Astrocyte of the hippocampus (primary cell): Measurements from ENCODE around the gene CLCA4.

Experiments
- DNase-seq: peaks from one replicate; pipeline ENCODE4 v3.0.0; 2011; ENCODE audit warnings: low read depth, low spot score

CLCA4 gene

GRCh38 chr1:86546787-86547221 lies at the start of gene CLCA4:
Gene CLCA4 (plus strand): TSS chr1:86547078. CDS start chr1:86547120, 42 bp downstream.
- no peak for DNase-seq

- no peak for DNase-seq
These were observed 48.6 kb upstream of the CLCA4 start for GRCh38 chr1:86498281-86498680.

GRCh38 chr1:86499987-86500593 lies 46.8 kb upstream of the CLCA4 start:
- DNase-seq = peak; percentile 4

- no peak for DNase-seq
These were observed 46.2 kb upstream of the CLCA4 start for GRCh38 chr1:86500714-86501113.

- DNase-seq = peak; percentile 20
These were observed 44.7 kb upstream of the CLCA4 start for GRCh38 chr1:86502125-86502646.

GRCh38 chr1:86502721-86503405 lies 44.0 kb upstream of the CLCA4 start:
- DNase-seq = peak; percentile 9

GRCh38 chr1:86503406-86504136 lies 43.3 kb upstream of the CLCA4 start:
- peak; percentile 2 for DNase-seq

GRCh38 chr1:86504137-86504479 lies 42.8 kb upstream of the CLCA4 start:
- no peak for DNase-seq

- no peak for DNase-seq
These were observed 41.8 kb upstream of the CLCA4 start for GRCh38 chr1:86504895-86505563.

- DNase-seq = no peak
These were observed 41.3 kb upstream of the CLCA4 start for GRCh38 chr1:86505564-86505902.

GRCh38 chr1:86507935-86508582 lies 38.8 kb upstream of the CLCA4 start:
- DNase-seq = peak; percentile 11

- no peak for DNase-seq
These were observed 38.3 kb upstream of the CLCA4 start for GRCh38 chr1:86508583-86508969.

- no peak for DNase-seq
These were observed 31.3 kb upstream of the CLCA4 start for GRCh38 chr1:86515597-86515996.

- DNase-seq = no peak
These were observed 30.5 kb upstream of the CLCA4 start for GRCh38 chr1:86516335-86516734.

- no peak for DNase-seq
These were observed 29.5 kb upstream of the CLCA4 start for GRCh38 chr1:86517336-86517735.

GRCh38 chr1:86520789-86521521 lies 25.9 kb upstream of the CLCA4 start:
- DNase-seq = no peak

- DNase-seq = no peak
These were observed 25.4 kb upstream of the CLCA4 start for GRCh38 chr1:86521522-86521891.

- no peak for DNase-seq
These were observed 24.6 kb upstream of the CLCA4 start for GRCh38 chr1:86522240-86522639.

GRCh38 chr1:86523670-86524354 lies 23.1 kb upstream of the CLCA4 start:
- DNase-seq = no peak

- no peak for DNase-seq
These were observed 19.6 kb upstream of the CLCA4 start for GRCh38 chr1:86527306-86527705.
